Putamen (tissue), 1 donor: ENCODE data around the gene BCAS4.

Experiments
- DNase-seq: peaks from one replicate; pipeline ENCODE4 v3.0.0-alpha.2; 2016; ENCODE audit warnings: low spot score

Gene BCAS4

GRCh38 chr20:50855498-50856474, 60.9 kb downstream of the BCAS4 start:
- no peak for DNase-seq

GRCh38 chr20:50856475-50857041, 61.7 kb downstream of the BCAS4 start:
- DNase-seq, result no peak

- no peak for DNase-seq
Observed at GRCh38 chr20:50857348-50857747, 62.5 kb downstream of the BCAS4 start.

- no peak for DNase-seq
Observed at GRCh38 chr20:50858525-50858924, 63.7 kb downstream of the BCAS4 start.

GRCh38 chr20:50859161-50859560, 64.3 kb downstream of the BCAS4 start:
- DNase-seq, result no peak

GRCh38 chr20:50861012-50861411, 66.2 kb downstream of the BCAS4 start:
- DNase-seq, result no peak

GRCh38 chr20:50862546-50862945, 67.7 kb downstream of the BCAS4 start:
- no peak for DNase-seq

GRCh38 chr20:50865114-50865513, 70.3 kb downstream of the BCAS4 start:
- DNase-seq, result no peak

GRCh38 chr20:50865591-50865990, 70.7 kb downstream of the BCAS4 start:
- no peak for DNase-seq

GRCh38 chr20:50866036-50866685, 71.3 kb downstream of the BCAS4 start:
- no peak for DNase-seq

- DNase-seq, result no peak
Observed at GRCh38 chr20:50866831-50867230, 72.0 kb downstream of the BCAS4 start.

- DNase-seq, result no peak
Observed at GRCh38 chr20:50867805-50868204, 72.9 kb downstream of the BCAS4 start.

GRCh38 chr20:50868509-50869495, 73.9 kb downstream of the BCAS4 start:
- no peak for DNase-seq

GRCh38 chr20:50870561-50871161, 75.8 kb downstream of the BCAS4 start:
- no peak for DNase-seq

GRCh38 chr20:50872560-50873425, 77.9 kb downstream of the BCAS4 start:
- DNase-seq, result no peak

- DNase-seq, result no peak
Observed at GRCh38 chr20:50873585-50873984, 78.7 kb downstream of the BCAS4 start.

- DNase-seq, result no peak
Observed at GRCh38 chr20:50874111-50874757, 79.4 kb downstream of the BCAS4 start.

GRCh38 chr20:50874758-50875665, 80.2 kb downstream of the BCAS4 start:
- no peak for DNase-seq
